Activated CD4-positive, alpha-beta memory T cell treated with anti-CD3 and anti-CD28 coated beads for 36 hours (primary cell): ENCODE measurements around the gene PLPP3. TPM values are rescaled to one million over a fixed set of nuclear protein-coding genes. Genes with fewer than 3 reads are reported as not detected.
"Not testable (repeated sequence)": the region's sequence is repeated elsewhere in the genome, so short reads cannot be mapped to it uniquely, and the experiment has no call there.

Experiments used
- CTCF ChIA-PET: fragments of 350-600 bp; sonication (Branson Sonifier 250); formaldehyde crosslinking; loops from one replicate; lab custom pipeline; 2021; ENCODE audit warnings: antibody characterized with exemption, inconsistent platforms; lab: Charles Lee
- POLR2A ChIA-PET: fragments of 350-600 bp; sonication (Branson Sonifier 250); formaldehyde crosslinking; loops from one replicate; lab custom pipeline; 2021; ENCODE audit warnings: antibody characterized with exemption; lab: Charles Lee
- DNase-seq: peaks from one replicate; pipeline ENCODE4 v3.0.0-alpha.2; 2020
- H3K27ac Mint-ChIP-seq: one replicate; pipeline ENCODE4 v1.8.0; 2021; ENCODE audit warnings: mixed read lengths
- H3K27me3 Mint-ChIP-seq: one replicate; pipeline ENCODE4 v1.8.0; 2021; ENCODE audit warnings: mixed read lengths
- H3K36me3 Mint-ChIP-seq: one replicate; pipeline ENCODE4 v1.8.0; 2021; ENCODE audit warnings: mixed read lengths
- H3K4me1 Mint-ChIP-seq: one replicate; pipeline ENCODE4 v1.8.0; 2021; ENCODE audit warnings: low read depth, mixed read lengths
- H3K4me3 Mint-ChIP-seq: one replicate; pipeline ENCODE4 v1.8.0; 2021; ENCODE audit warnings: mild to moderate bottlenecking, mixed read lengths
- H3K9me3 Mint-ChIP-seq: one replicate; pipeline ENCODE4 v1.8.0; 2021; ENCODE audit warnings: mixed read lengths
- intact Hi-C: fragments of 100-400 bp; cut with micrococcal nuclease; formaldehyde crosslinking; loops from one replicate; pipeline ENCODE4 v1.15.1; 2023
- total RNA-seq, 2 experiments: library from RNA; stranded (reverse); gene quantifications; one replicate each; pipeline ENCODE4 v1.2.3, GENCODE V29; 2021

The PLPP3 gene
- not detected for total RNA-seq

DNA sequence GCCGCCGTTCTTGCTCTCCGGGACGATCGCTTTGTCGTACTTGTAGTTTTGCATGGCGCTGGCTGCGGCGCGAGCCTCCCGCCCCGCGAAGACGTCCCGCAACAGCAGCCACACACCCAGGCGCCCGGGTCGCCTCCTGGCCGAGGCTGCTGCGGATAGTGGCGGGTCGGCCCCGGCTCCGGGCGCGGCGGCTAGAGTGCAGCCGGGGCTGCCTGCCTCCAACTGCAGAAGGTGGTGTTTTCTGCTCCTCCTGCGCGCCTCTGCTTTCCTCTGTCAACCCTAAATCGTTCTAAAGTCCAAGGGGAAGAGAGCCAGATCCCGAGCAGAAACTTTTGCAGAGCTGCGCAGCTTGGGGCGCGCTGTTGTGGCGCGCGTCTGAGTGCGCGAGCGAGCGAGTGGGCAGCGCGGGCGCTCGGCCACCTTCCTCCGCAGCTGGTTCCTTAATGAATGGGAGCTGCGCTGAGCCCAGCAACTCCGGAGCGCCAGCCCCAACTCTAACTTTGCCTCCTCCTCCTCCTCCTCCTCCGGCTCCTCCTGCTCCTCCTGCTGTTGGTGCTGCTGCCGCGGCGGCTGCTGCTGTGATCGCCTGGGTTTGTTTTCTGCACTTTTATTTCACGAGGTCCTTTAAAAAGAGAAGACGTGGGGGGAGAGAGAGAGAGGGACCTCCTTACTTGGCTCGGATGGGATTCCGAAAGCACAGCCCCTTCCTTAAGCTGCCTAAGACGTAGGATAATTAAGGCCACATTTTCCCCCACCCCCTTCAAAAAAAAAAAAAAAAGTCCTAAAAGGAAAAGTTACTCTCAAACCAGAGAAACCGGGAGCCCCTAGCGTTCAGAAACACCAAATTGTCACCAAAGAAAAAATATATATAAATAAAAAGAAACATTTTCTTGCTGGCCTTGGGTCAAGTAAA lies at the start of gene PLPP3:
Gene PLPP3 (minus strand): TSS at position 601 of the 913 bp plus-strand sequence. CDS start 547 bp downstream, at position 54.
- ChIA-PET POLR2A (no interaction called here), CTCF (interaction anchor here (0.7 kb wide), 1 partner anchor 878 kb away, joined by 3 read pairs; no protein-coding TSS in a partner anchor)
- no peaks in the 10 kb centered on the region for H3K9me3 Mint-ChIP-seq
- H3K4me1 Mint-ChIP-seq, result peaks cover 4% of the 10 kb centered on the region
- peak within 1 kb of the TSS; percentile 61 for H3K4me3 Mint-ChIP-seq
- H3K36me3 Mint-ChIP-seq, result no peaks in the 10 kb centered on the region
- peaks cover 38% of the 10 kb centered on the region for H3K27me3 Mint-ChIP-seq
- intact Hi-C loops, result no loop called here
- no peak within 1 kb of the TSS for H3K27ac Mint-ChIP-seq
- DNase-seq, result peak; percentile 9

DNA sequence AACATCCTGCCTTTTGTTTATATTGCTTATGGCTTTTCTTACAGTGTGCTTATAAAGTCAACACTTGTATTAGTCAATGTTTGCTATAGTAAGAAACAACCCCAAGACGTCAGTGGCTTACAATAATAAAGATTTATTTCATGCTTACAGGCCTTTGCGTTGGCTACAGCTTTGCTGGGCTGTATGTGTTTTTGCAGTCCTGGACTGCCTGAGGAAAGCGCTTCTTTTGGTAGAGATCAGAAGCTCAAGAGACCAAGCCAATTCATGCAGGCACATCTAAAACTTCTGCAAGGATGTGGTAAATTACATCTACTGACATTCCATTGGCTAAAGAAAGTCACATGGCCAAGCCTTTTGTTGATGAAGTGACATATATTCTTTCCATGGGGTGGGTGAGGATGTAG lies 48.3 kb upstream of the PLPP3 start:
- CTCF ChIA-PET, result no interaction called here
- H3K9me3 Mint-ChIP-seq, result peaks cover 5% of the 10 kb centered on the region
- no peak overlapping the region for H3K27ac Mint-ChIP-seq
- H3K4me1 Mint-ChIP-seq, result no peaks in the 10 kb centered on the region
- no peaks in the 10 kb centered on the region for H3K27me3 Mint-ChIP-seq
- no peaks in the 10 kb centered on the region for H3K36me3 Mint-ChIP-seq
- intact Hi-C loops, result no loop called here
- H3K4me3 Mint-ChIP-seq, result no peak overlapping the region
- POLR2A ChIA-PET, result no interaction called here
- no peak for DNase-seq

DNA sequence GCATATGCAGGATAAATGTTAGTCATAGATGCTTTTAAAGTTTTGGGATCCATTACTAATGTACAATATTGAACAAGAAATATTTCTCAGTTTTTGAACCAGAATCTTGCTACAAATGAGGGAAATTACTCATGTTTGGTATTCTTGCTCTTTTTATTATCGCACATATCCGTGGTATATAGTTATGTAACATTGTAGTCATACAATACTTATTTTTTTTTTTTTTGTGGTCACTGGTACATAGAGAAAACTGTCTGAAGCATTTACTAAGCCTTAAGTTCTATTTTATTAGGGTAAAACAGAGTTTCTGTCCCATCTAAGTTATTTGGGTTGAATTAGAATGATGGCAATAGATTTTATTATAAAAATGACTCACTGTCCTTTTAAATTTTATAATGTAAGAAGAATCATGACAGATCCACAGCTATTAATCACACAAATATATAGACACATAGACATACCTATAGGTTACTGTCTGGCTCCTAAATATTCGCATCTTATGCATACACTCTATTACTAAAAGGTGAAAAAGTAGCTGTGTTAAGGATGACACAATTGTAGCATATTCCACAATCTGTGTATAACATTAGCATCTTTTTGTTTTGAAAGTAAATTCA lies 47.8 kb upstream of the PLPP3 start:
- H3K27me3 Mint-ChIP-seq, result no peaks in the 10 kb centered on the region
- H3K4me1 Mint-ChIP-seq, result no peaks in the 10 kb centered on the region
- peaks cover 7% of the 10 kb centered on the region for H3K9me3 Mint-ChIP-seq
- DNase-seq, result no peak
- H3K27ac Mint-ChIP-seq, result no peak overlapping the region
- POLR2A ChIA-PET, result no interaction called here
- CTCF ChIA-PET, result no interaction called here
- H3K4me3 Mint-ChIP-seq, result no peak overlapping the region
- no peaks in the 10 kb centered on the region for H3K36me3 Mint-ChIP-seq
- intact Hi-C loops, result no loop called here

DNA sequence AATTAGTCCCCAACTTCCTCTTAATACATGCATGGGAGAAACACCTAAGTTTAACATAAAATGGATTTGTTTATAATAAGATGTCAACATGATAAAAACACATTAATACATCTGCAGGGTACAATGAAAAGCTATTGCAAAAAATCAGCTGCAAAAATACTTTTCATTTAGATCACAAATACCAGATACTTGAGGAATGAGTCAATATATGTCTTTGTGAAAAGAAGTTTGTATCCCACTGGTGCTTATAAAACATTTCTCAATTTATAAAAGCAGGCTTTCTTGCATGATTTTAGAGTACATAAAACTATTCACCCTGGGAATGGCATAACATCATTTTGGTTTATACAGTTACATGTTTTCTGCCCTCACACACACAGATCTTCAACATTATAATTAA lies 47.2 kb upstream of the PLPP3 start:
- intact Hi-C loops, result no loop called here
- H3K4me1 Mint-ChIP-seq, result no peaks in the 10 kb centered on the region
- H3K4me3 Mint-ChIP-seq, result no peak overlapping the region
- POLR2A ChIA-PET, result no interaction called here
- H3K9me3 Mint-ChIP-seq, result peaks cover 9% of the 10 kb centered on the region
- no peak for DNase-seq
- CTCF ChIA-PET, result no interaction called here
- H3K36me3 Mint-ChIP-seq, result no peaks in the 10 kb centered on the region
- no peaks in the 10 kb centered on the region for H3K27me3 Mint-ChIP-seq
- no peak overlapping the region for H3K27ac Mint-ChIP-seq

GRCh38 chr1:56625819-56626440 lies 46.6 kb upstream of the PLPP3 start:
- H3K36me3 Mint-ChIP-seq, result no peaks in the 10 kb centered on the region
- intact Hi-C loops, result no loop called here
- H3K4me1 Mint-ChIP-seq, result no peaks in the 10 kb centered on the region
- CTCF ChIA-PET, result no interaction called here
- no peak overlapping the region for H3K4me3 Mint-ChIP-seq
- no peak for DNase-seq
- POLR2A ChIA-PET, result no interaction called here
- peaks cover 9% of the 10 kb centered on the region for H3K9me3 Mint-ChIP-seq
- H3K27me3 Mint-ChIP-seq, result no peaks in the 10 kb centered on the region
- H3K27ac Mint-ChIP-seq, result no peak overlapping the region

DNA sequence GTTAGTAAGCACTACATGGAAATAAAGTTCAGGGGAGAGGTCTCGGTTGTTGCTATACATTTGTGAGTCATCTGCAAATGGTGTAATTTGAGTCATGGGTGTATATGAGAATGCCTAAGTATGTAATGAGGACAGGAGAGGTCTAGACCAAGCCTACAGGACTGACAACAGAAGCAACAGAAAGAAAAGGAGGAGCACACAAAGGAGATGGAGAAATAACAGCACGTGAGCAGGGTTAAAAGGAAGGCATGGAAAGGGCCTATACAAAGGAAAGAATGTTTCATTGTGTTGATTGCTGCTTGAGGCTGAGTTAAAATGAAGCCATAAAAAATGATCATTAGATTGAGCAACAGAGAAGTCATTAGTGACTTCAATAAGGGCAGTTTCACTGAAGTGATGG lies 37.8 kb upstream of the PLPP3 start:
- Mint-ChIP-seq H3K4me1 (no peaks in the 10 kb centered on the region), H3K27ac (no peak overlapping the region), H3K36me3 (no peaks in the 10 kb centered on the region), H3K27me3 (no peaks in the 10 kb centered on the region), H3K9me3 (peaks cover 14% of the 10 kb centered on the region), H3K4me3 (no peak overlapping the region)
- CTCF ChIA-PET, result no interaction called here
- no peak for DNase-seq
- intact Hi-C loops, result no loop called here
- POLR2A ChIA-PET, result no interaction called here

GRCh38 chr1:56610770-56611169 lies 31.4 kb upstream of the PLPP3 start:
- POLR2A ChIA-PET, H3K36me3 Mint-ChIP-seq: not testable (repeated sequence)

DNA sequence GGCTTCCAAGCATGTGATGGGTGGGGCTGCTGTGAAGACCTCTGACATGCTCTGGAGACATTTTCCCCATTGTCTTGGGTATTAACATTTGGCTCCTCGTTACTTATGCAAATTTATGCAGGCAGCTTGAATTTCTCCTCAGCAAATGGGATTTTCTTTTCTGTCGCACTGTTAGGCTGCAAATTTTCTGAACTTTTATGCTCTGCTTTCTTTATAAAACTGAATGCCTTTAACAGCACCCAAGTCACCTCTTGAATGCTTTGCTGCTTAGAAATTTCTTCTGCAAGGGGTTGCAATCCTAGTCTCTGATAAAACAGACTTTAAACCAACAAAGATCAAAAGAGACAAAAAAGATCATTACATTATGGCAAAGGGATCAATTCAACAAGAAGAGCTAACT lies 30.7 kb upstream of the PLPP3 start:
- H3K4me1 Mint-ChIP-seq, H3K27me3 Mint-ChIP-seq, POLR2A ChIA-PET: not testable (repeated sequence)

More at GRCh38 chr1:56610770-56611169, 31.4 kb upstream of the PLPP3 start:
- H3K4me3 Mint-ChIP-seq, CTCF ChIA-PET, H3K27ac Mint-ChIP-seq, intact Hi-C loops, H3K27me3 Mint-ChIP-seq, H3K4me1 Mint-ChIP-seq, DNase-seq: not testable (repeated sequence)
- peaks cover 24% of the 10 kb centered on the region for H3K9me3 Mint-ChIP-seq

DNA sequence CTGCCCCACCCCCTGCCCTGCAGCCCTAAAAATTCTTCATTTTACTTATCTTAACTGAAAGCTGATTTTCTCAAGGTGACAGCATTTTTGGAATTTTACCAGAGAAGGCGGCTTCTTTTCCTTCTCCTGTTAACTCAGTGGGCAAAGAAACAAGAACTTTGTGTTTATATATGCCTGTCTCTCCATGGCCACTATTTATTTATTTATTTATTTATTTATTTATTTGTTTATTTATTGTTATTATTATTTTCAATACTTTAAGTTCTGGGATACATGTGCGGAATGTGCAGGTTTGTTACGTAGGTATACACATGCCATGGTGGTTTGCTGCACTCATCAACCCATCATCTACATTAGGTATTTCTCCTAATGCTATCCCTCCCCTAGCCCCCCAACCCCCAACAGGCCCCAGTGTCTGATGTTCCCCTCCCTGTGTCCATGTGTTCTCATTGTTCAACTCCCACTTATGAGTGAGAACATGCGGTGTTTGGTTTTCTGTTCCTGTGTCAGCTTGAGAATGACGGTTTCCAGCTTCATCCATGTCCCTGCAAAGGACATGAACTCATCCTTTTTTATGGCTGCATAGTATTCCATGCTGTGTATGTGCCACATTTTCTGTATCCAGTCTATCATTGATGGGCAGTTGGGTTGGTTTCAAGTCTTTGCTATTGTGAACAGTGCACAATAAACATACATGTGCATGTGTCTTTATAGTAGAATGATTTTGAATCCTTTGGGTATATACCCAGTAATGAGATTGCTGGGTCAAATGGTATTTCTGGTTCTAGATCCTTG lies 16.2 kb upstream of the PLPP3 start:
- POLR2A ChIA-PET, H3K36me3 Mint-ChIP-seq, CTCF ChIA-PET, H3K4me3 Mint-ChIP-seq, H3K27me3 Mint-ChIP-seq, intact Hi-C loops, H3K27ac Mint-ChIP-seq, DNase-seq, H3K4me1 Mint-ChIP-seq, H3K9me3 Mint-ChIP-seq: not testable (repeated sequence)

More for the DNA sequence above, 30.7 kb upstream of the PLPP3 start:
- peaks cover 24% of the 10 kb centered on the region for H3K9me3 Mint-ChIP-seq
- H3K36me3 Mint-ChIP-seq, intact Hi-C loops, CTCF ChIA-PET, H3K4me3 Mint-ChIP-seq, DNase-seq, H3K27ac Mint-ChIP-seq: not testable (repeated sequence)

DNA sequence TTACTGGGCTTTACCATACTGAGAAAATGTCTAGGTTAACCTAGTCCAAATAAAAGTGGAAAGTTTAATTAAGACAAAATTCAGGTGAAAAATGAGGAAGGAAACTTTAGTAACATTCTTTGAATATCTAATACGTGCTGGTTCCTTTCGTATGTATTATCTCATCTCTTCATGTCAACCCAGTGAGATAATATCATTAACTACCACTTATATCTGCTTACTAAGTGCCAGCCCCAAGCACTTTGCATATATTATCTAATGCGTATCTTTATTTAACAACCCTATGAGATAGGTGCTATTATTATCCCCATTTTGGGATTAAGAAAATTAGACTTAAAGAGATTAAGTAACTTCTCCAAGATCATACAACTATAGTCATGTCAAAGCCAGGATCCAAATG lies 12.5 kb upstream of the PLPP3 start:
- Mint-ChIP-seq H3K27ac (no peak overlapping the region), H3K27me3 (no peaks in the 10 kb centered on the region), H3K36me3 (no peaks in the 10 kb centered on the region), H3K9me3 (peaks cover 6% of the 10 kb centered on the region), H3K4me3 (no peak overlapping the region), H3K4me1 (no peaks in the 10 kb centered on the region)
- ChIA-PET POLR2A (no interaction called here), CTCF (no interaction called here)
- intact Hi-C loops, result no loop called here
- DNase-seq, result no peak

DNA sequence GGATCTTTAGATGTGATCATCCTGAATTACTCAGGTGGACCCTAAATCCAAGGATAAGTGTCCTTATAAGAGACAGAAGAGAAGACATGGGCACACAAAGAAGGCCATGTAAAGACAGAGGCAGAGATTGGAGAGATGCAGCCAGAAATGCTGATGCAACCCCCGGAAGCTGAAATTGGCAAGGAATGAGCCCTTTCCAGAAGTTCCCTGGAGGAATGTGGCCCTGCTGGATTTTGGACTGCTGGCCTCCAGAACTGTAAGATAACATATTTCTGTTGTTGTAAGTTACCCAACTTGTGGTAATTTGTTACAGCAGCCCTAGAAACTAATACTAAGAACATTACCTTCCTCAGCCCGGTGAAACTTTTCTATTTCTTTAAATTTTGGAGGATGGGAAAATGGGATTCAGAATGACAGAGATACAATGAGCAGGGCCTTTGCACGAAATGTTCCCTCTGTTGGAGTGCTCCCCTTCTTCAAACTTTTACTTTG lies 11.2 kb upstream of the PLPP3 start:
- Mint-ChIP-seq H3K4me3 (no peak overlapping the region), H3K9me3 (peaks cover 6% of the 10 kb centered on the region), H3K27ac (no peak overlapping the region), H3K36me3 (no peaks in the 10 kb centered on the region), H3K4me1 (no peaks in the 10 kb centered on the region), H3K27me3 (no peaks in the 10 kb centered on the region)
- DNase-seq, result no peak
- POLR2A ChIA-PET, result no interaction called here
- intact Hi-C loops, result no loop called here
- CTCF ChIA-PET, result no interaction called here

DNA sequence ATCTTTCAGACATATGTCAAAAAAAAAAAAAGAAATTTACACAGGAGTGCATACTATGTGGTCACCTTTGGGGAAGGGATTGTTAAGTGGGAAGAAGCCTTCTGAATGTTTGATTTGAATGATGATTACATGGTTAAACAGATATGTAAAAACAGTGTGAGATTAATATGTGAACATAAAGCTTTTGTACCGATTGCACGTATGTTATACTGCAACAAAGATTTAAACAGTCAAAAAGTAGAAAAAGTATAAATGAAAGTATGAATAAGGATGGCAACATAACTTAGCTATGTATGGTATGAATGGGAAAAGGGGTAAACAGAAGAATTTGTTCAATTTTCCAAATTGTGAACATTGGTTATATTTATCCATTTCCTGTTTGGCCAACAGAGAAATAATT lies 10.0 kb upstream of the PLPP3 start:
- ChIA-PET CTCF (no interaction called here), POLR2A (no interaction called here)
- Mint-ChIP-seq H3K27ac (no peak overlapping the region), H3K36me3 (no peaks in the 10 kb centered on the region), H3K27me3 (no peaks in the 10 kb centered on the region), H3K4me1 (no peaks in the 10 kb centered on the region), H3K9me3 (peaks cover 6% of the 10 kb centered on the region), H3K4me3 (no peak overlapping the region)
- intact Hi-C loops, result loop anchor here (5.0 to 10.0 kb wide), 2 partner anchors 1302 to 1445 kb away; no protein-coding TSS in a partner anchor
- DNase-seq, result no peak
